ENCODE measurements around the gene KRT32.

DNA sequence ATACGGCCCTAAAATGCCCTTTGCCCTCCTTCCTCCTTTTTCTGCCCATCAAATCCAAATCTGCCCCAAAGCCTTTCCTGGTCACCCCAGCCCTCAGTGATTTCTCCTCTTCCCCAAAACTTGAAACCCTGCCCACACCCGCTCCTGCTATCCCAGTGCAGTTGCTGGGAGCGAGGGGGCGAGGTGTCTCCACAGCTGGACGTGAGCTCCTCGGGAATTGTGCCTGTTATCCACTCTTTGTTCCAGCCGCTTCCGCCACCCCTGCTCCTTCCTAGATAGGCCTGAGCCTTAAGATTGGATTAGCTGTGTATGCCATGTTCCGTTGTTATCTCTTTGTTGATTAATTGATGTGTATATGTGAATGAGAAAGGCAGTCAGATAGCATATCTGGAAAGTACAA is 16.3 kb upstream of the KRT32 start:
- TF ChIP-seq, protein P1, sequence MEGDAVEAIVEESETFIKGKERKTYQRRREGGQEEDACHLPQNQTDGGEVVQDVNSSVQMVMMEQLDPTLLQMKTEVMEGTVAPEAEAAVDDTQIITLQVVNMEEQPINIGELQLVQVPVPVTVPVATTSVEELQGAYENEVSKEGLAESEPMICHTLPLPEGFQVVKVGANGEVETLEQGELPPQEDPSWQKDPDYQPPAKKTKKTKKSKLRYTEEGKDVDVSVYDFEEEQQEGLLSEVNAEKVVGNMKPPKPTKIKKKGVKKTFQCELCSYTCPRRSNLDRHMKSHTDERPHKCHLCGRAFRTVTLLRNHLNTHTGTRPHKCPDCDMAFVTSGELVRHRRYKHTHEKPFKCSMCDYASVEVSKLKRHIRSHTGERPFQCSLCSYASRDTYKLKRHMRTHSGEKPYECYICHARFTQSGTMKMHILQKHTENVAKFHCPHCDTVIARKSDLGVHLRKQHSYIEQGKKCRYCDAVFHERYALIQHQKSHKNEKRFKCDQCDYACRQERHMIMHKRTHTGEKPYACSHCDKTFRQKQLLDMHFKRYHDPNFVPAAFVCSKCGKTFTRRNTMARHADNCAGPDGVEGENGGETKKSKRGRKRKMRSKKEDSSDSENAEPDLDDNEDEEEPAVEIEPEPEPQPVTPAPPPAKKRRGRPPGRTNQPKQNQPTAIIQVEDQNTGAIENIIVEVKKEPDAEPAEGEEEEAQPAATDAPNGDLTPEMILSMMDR (IDR thresholded peaks at IDR 0.05), result no peak
- TF ChIP-seq POLR2A (IDR thresholded peaks at IDR 0.05), result no peak
- no peak for TF ChIP-seq POLR2AphosphoS5 (IDR thresholded peaks at IDR 0.05)
- TF ChIP-seq EP300 (IDR thresholded peaks at IDR 0.05), result no peak

Data from sigmoid colon (tissue), 4 donors.